ENCODE data around the gene PTBP1. TPM values are rescaled to one million over a fixed set of nuclear protein-coding genes. Genes with fewer than 3 reads are reported as not detected.

The PTBP1 gene
- total and polyA plus RNA-seq, 2 donors (not counting 1 experiment from before 2014, with no cell fraction given) = 137 to 309 TPM

DNA sequence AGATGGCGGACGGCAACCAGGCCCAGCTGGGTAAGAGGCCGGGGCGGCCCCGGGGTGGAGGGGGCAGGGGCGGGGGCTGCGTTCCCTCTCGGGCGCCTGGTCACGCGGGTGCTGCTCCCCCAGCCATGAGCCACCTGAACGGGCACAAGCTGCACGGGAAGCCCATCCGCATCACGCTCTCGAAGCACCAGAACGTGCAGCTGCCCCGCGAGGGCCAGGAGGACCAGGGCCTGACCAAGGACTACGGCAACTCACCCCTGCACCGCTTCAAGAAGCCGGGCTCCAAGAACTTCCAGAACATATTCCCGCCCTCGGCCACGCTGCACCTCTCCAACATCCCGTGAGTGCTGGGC, 11.1 kb downstream of the PTBP1 start:
- ATAC-seq (ENCODE audit: low read depth) (no peak), DNase-seq (no peak)
- Mint-ChIP-seq H3K27ac (no peak overlapping the region), H3K4me1 (peaks cover under 1% of the 10 kb centered on the region), H3K27me3 (no peaks in the 10 kb centered on the region), H3K4me3 (no peak overlapping the region), H3K9me3 (ENCODE audit: insufficient read depth) (no peaks in the 10 kb centered on the region)
- no peaks in the 10 kb centered on the region for H3K4me1 ChIP-seq (ENCODE audit: control insufficient read depth in 2 of 2, insufficient read depth in 2 of 2, low read length in 2 of 2)
- CTCF ChIA-PET = no interaction called here
- H3K9ac ChIP-seq (ENCODE audit: low read length) = no peak overlapping the region
- H2AFZ ChIP-seq (ENCODE audit: insufficient read depth, low read depth, low read length, poor library complexity, severe bottlenecking) = no peak overlapping the region
- no peak overlapping the region for H3K4me3 ChIP-seq (ENCODE audit: control extremely low read depth in 1 of 5, extremely low read depth in 1 of 5, insufficient read depth in 1 of 5, low read depth in 2 of 5, low read length in 4 of 5)
- POLR2A ChIA-PET = no interaction called here
- H3K36me3 ChIP-seq (replicated peaks in 1 of 2; ENCODE audit: control extremely low read depth in 1 of 2, control insufficient read depth in 1 of 2, extremely low read depth in 1 of 2, insufficient read depth in 2 of 2, low read length in 1 of 2) = peaks cover 6 to 73% of the 10 kb centered on the region in 2 experiments
- H4K20me1 ChIP-seq (ENCODE audit: control insufficient read depth, insufficient read depth, low read length, poor library complexity, severe bottlenecking) = peaks cover 91% of the 10 kb centered on the region
- 97% methylated on average over 24 of the region's 26 CpGs for WGBS (ENCODE audit: insufficient coverage)
- no peak overlapping the region for H3K4me2 ChIP-seq (replicated peaks; ENCODE audit: low read depth, low read length, poor library complexity, severe bottlenecking)
- no peaks in the 10 kb centered on the region for H3K27me3 ChIP-seq (replicated peaks in 1 of 4; ENCODE audit: control extremely low read depth in 1 of 4, control insufficient read depth in 3 of 4, insufficient read depth in 4 of 4, low read length in 3 of 4)
- no peak overlapping the region for H3K27ac ChIP-seq (ENCODE audit: low read length in 2 of 2)
- TF ChIP-seq EZH2 (IDR thresholded peaks at IDR 0.05; ENCODE audit: borderline replicate concordance, insufficient read depth, low read depth, low read length, poor library complexity, severe bottlenecking) (no peak), CTCF (IDR thresholded peaks at IDR 0.05) (no peak)
- H3K9me3 ChIP-seq (ENCODE audit: control extremely low read depth in 1 of 3, control insufficient read depth in 2 of 3, insufficient read depth in 1 of 3, low read length in 2 of 3) = no peaks in the 10 kb centered on the region
- H3K79me2 ChIP-seq (ENCODE audit: control insufficient read depth, insufficient read depth, low read length) = peaks cover 47% of the 10 kb centered on the region
- intact Hi-C loops (cut with micrococcal nuclease) = no loop called here

DNA sequence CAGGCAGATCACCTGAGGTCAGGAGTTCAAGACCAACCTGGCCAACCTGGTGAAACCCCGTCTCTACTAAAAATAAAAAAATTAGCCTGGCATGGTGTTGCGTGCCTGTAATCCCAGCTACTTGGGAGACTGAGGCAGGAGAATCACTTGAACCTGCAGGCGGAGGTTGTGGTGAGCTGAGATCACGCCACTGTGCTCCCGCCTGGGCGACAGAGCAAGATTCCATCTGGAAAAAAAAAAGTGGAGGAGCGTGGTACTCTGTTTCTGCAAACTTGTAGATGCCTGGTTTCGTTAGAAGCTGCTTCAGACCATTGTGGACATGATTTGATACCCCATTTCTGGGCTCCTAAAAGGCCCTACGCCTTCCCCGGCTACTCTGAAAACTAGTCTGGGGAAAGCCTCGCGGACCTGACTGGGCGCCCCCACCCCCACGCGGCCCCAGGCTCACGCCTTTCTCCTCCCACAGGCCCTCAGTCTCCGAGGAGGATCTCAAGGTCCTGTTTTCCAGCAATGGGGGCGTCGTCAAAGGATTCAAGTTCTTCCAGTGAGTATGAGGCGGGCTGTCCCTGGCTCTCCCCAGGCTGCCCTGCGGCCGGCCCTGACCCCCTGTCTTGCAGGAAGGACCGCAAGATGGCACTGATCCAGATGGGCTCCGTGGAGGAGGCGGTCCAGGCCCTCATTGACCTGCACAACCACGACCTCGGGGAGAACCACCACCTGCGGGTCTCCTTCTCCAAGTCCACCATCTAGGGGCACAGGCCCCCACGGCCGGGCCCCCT, 13.0 kb downstream of the PTBP1 start:
- Histone ChIP-seq H3K79me2 (ENCODE audit: control insufficient read depth, insufficient read depth, low read length) (peaks cover 29% of the 10 kb centered on the region), H3K4me2 (replicated peaks; ENCODE audit: low read depth, low read length, poor library complexity, severe bottlenecking) (no peak overlapping the region), H3K9me3 (ENCODE audit: control extremely low read depth in 1 of 3, control insufficient read depth in 2 of 3, insufficient read depth in 1 of 3, low read length in 2 of 3) (peaks cover 0 to 3% (median 0%) of the 10 kb centered on the region in 3 donors), H2AFZ (ENCODE audit: insufficient read depth, low read depth, low read length, poor library complexity, severe bottlenecking) (no peak overlapping the region), H3K4me1 (ENCODE audit: control insufficient read depth in 2 of 2, insufficient read depth in 2 of 2, low read length in 2 of 2) (no peaks in the 10 kb centered on the region), H3K9ac (ENCODE audit: low read length) (no peak overlapping the region), H3K27me3 (replicated peaks in 1 of 4; ENCODE audit: control extremely low read depth in 1 of 4, control insufficient read depth in 3 of 4, insufficient read depth in 4 of 4, low read length in 3 of 4) (no peaks in the 10 kb centered on the region), H3K27ac (ENCODE audit: low read length in 2 of 2) (no peak overlapping the region), H3K36me3 (replicated peaks in 1 of 2; ENCODE audit: control extremely low read depth in 1 of 2, control insufficient read depth in 1 of 2, extremely low read depth in 1 of 2, insufficient read depth in 2 of 2, low read length in 1 of 2) (peaks cover 6 to 63% of the 10 kb centered on the region in 2 experiments), H4K20me1 (ENCODE audit: control insufficient read depth, insufficient read depth, low read length, poor library complexity, severe bottlenecking) (peaks cover 74% of the 10 kb centered on the region), H3K4me3 (ENCODE audit: control extremely low read depth in 1 of 5, extremely low read depth in 1 of 5, insufficient read depth in 1 of 5, low read depth in 2 of 5, low read length in 4 of 5) (no peak overlapping the region)
- Mint-ChIP-seq H3K27ac (no peak overlapping the region), H3K4me3 (no peak overlapping the region), H3K27me3 (no peaks in the 10 kb centered on the region), H3K9me3 (ENCODE audit: insufficient read depth) (no peaks in the 10 kb centered on the region), H3K4me1 (no peaks in the 10 kb centered on the region)
- DNase-seq (no peak), ATAC-seq (ENCODE audit: low read depth) (no peak)
- ChIA-PET CTCF (no interaction called here), POLR2A (no interaction called here)
- intact Hi-C loops (cut with micrococcal nuclease) = no loop called here
- no peak for TF ChIP-seq EZH2 (IDR thresholded peaks at IDR 0.05; ENCODE audit: borderline replicate concordance, insufficient read depth, low read depth, low read length, poor library complexity, severe bottlenecking)
- no peak for TF ChIP-seq CTCF (IDR thresholded peaks at IDR 0.05)
- 94% methylated on average over 30 of the region's 30 CpGs for WGBS (ENCODE audit: insufficient coverage)

Measured in B cell (primary cell).